HCT116 (cell line): ENCODE measurements around the gene ACD. TPM values are rescaled to one million over a fixed set of nuclear protein-coding genes. Genes with fewer than 3 reads are reported as not detected.

ENCODE experiments used
- ATAC-seq: fragments of 200-7000 bp; cut with Tn5 transposase; 2 replicates; pipeline ENCODE4 v1.9.1; 2020; ENCODE audit warnings: mild to moderate bottlenecking, moderate library complexity
- BruUV-seq: library from RNA; stranded (reverse); fragments of 400-500 nt; replicated peaks from 2 replicates; lab custom pipeline; 2021; lab: Mats Ljungman, UMichigan
- CTCF ChIA-PET: fragments of 300-600 bp; sonication (Branson Sonifier 250); formaldehyde crosslinking; loops from one replicate; lab custom pipeline; 2021; ENCODE audit warnings: antibody characterized with exemption; lab: Charles Lee
- POLR2A ChIA-PET: fragments of 300-600, 350-600 bp; sonication (Branson Sonifier 250); formaldehyde crosslinking; loops from one replicate; lab custom pipeline; 2021; ENCODE audit warnings: antibody characterized with exemption; lab: Charles Lee
- RAD21 ChIA-PET, 2 experiments: fragments of 300-600 bp; sonication (Branson Sonifier 250); formaldehyde crosslinking; loops; one replicate each; lab custom pipeline; 2023; ENCODE audit warnings: low total read pairs in 2 of 2; ENCODE audit not compliant: uncharacterized antibody in 2 of 2, unreplicated experiment in 2 of 2, low non-redundant PET in 1 of 2; lab: Charles Lee
- DNase-seq: peaks from one replicate; pipeline ENCODE4 v3.0.0-alpha.2; 2010; ENCODE audit warnings: low read depth, low spot score
- H2AFZ ChIP-seq: fragments of 200-600 bp; shearing (Covaris generic), sonication (generic); 2 replicates; pipeline ENCODE4 v1.6.1; 2017; ENCODE audit warnings: low read depth, mixed run types, mixed read lengths, antibody characterized with exemption, low read length; ENCODE audit not compliant: poor library complexity, severe bottlenecking
- H3K27ac ChIP-seq: 2 replicates; pipeline ENCODE4 v1.5.1; 2012; ENCODE audit warnings: low read depth, low read length
- H3K27me3 ChIP-seq: fragments of 200-600 bp; sonication (generic); 2 replicates; pipeline ENCODE4 v1.6.1; 2016; ENCODE audit warnings: mixed run types, low read length, mixed read lengths; ENCODE audit not compliant: insufficient read depth
- H3K36me3 ChIP-seq, 2 experiments: fragments of 200-500 bp in 1 of 2; fragments of 200-600 bp in 1 of 2; sonication (Bioruptor generic) in 1 of 2; sonication (generic) in 1 of 2; 2 replicates each; pipeline versions ENCODE4 v1.5.1 to v1.6.1; 2014 to 2016; ENCODE audit warnings: low read length in 2 of 2, inconsistent platforms in 1 of 2, mixed read lengths in 1 of 2, mixed run types in 1 of 2; ENCODE audit not compliant: insufficient read depth in 2 of 2, control insufficient read depth in 1 of 2
- H3K4me1 ChIP-seq, 2 experiments: fragments of 200-600 bp in 1 of 2; sonication (generic) in 1 of 2; 2 replicates each; pipeline versions ENCODE4 v1.5.1 to v1.6.1; 2012 to 2017; ENCODE audit warnings: low read length in 2 of 2, inconsistent platforms in 1 of 2, mild to moderate bottlenecking in 1 of 2, mixed read lengths in 1 of 2, mixed run types in 1 of 2, moderate library complexity in 1 of 2; ENCODE audit not compliant: insufficient read depth in 2 of 2, control insufficient read depth in 1 of 2
- H3K4me2 ChIP-seq: fragments of 200-600 bp; sonication (generic); 2 replicates; pipeline ENCODE4 v1.6.1; 2017; ENCODE audit warnings: mixed run types, low read length, mixed read lengths
- H3K4me3 ChIP-seq, 2 experiments: fragments of 200-600 bp in 1 of 2; sonication (generic) in 1 of 2; replicated peaks in 1 of 2; 2 replicates each; pipeline ENCODE4 v1.5.1; 2011 to 2016; ENCODE audit warnings: low read length in 2 of 2, control low read depth in 1 of 2, low read depth in 1 of 2, mild to moderate bottlenecking in 1 of 2, mixed read lengths in 1 of 2, mixed run types in 1 of 2
- H3K79me2 ChIP-seq: fragments of 200-600 bp; sonication (generic); 2 replicates; pipeline ENCODE4 v1.6.1; 2017; ENCODE audit warnings: mild to moderate bottlenecking, mixed run types, low read length, moderate library complexity, mixed read lengths; ENCODE audit not compliant: insufficient read depth
- H3K9ac ChIP-seq: fragments of 200-600 bp; sonication (generic); 2 replicates; pipeline ENCODE4 v1.6.1; 2016; ENCODE audit warnings: low read length, mixed read lengths
- H3K9me2 ChIP-seq: fragments of 200-600 bp; sonication (generic), shearing (Covaris generic); 2 replicates; pipeline ENCODE4 v1.6.1; 2017; ENCODE audit warnings: mixed run types, mild to moderate bottlenecking, moderate library complexity; ENCODE audit not compliant: insufficient read depth
- H3K9me3 ChIP-seq, 2 experiments: fragments of 200-500 bp in 1 of 2; fragments of 200-600 bp in 1 of 2; sonication (Bioruptor generic) in 1 of 2; sonication (generic) in 1 of 2; 2 replicates each; pipeline ENCODE4 v1.6.1; 2014 to 2017; ENCODE audit warnings: low read length in 2 of 2, mixed read lengths in 2 of 2, inconsistent platforms in 1 of 2, low read depth in 1 of 2, mild to moderate bottlenecking in 1 of 2, mixed run types in 1 of 2, moderate library complexity in 1 of 2; ENCODE audit not compliant: control insufficient read depth in 1 of 2, insufficient read depth in 1 of 2
- H4K20me1 ChIP-seq: fragments of 200-600 bp; sonication (generic), shearing (Covaris generic); 2 replicates; pipeline ENCODE4 v1.6.1; 2017; ENCODE audit warnings: mixed run types, mild to moderate bottlenecking, moderate library complexity; ENCODE audit not compliant: insufficient read depth
- ATF3 ChIP-seq: IDR thresholded peaks from 2 replicates; pipeline ENCODE4 v1.6.1; 2012
- CBX3 ChIP-seq: IDR thresholded peaks from 2 replicates; pipeline ENCODE4 v1.6.1; 2012; ENCODE audit warnings: low read depth
- CEBPB ChIP-seq: IDR thresholded peaks from 2 replicates; pipeline ENCODE4 v1.6.1; 2012; ENCODE audit warnings: low read depth
- EGR1 ChIP-seq: IDR thresholded peaks from 2 replicates; pipeline ENCODE4 v1.6.1; 2012; ENCODE audit warnings: low read depth
- POLR2A ChIP-seq: IDR thresholded peaks from 2 replicates; pipeline ENCODE4 v1.7.0; 2011; ENCODE audit warnings: borderline replicate concordance; ENCODE audit not compliant: insufficient read depth, insufficient read length; ENCODE audit errors: extremely low read depth
- RAD21 ChIP-seq: IDR thresholded peaks from 2 replicates; pipeline ENCODE4 v1.6.1; 2012; ENCODE audit warnings: low read depth, mild to moderate bottlenecking
- SRF ChIP-seq: IDR thresholded peaks from 2 replicates; pipeline ENCODE4 v1.6.1; 2012; ENCODE audit warnings: low read depth
- ZNF274 ChIP-seq: fragments of 200-500 bp; sonication (Bioruptor generic); IDR thresholded peaks from 2 replicates; pipeline ENCODE4 v1.6.1; 2014; ENCODE audit warnings: mild to moderate bottlenecking, low read depth, low read length, inconsistent platforms
- intact Hi-C: fragments of 100-400 bp; cut with micrococcal nuclease; formaldehyde crosslinking; loops from 2 replicates; pipeline ENCODE4 v1.10.0; 2022
- total RNA-seq: library from RNA; stranded (reverse); gene quantifications from one replicate; pipeline ENCODE4 v1.2.1, GENCODE V29; 2021; ENCODE audit not compliant: unreplicated experiment

The ACD gene
- total RNA-seq, 1 experiment from 2014 or later: 53.8 TPM

- intact Hi-C loops: no loop called here
- RAD21 ChIA-PET: no interaction called here
- TF ChIP-seq ATF3 (no peak), ZNF274 (no peak), CEBPB (no peak), CBX3 (no peak), RAD21 (no peak), EGR1 (no peak)
- H3K4me2 ChIP-seq: no peak overlapping the region
- H4K20me1 ChIP-seq: no peaks in the 10 kb centered on the region
- DNase-seq (no peak), ATAC-seq (no peak)
- no peak overlapping the region for H3K9ac ChIP-seq
- H3K4me3 ChIP-seq: no peak overlapping the region
- no peaks in the 10 kb centered on the region for H3K27me3 ChIP-seq
- no peak overlapping the region for H2AFZ ChIP-seq
- POLR2A ChIA-PET: no interaction called here
- H3K9me3 ChIP-seq: no peaks in the 10 kb centered on the region
- H3K9me2 ChIP-seq: no peaks in the 10 kb centered on the region
- BruUV-seq: no TSS peak
- H3K4me1 ChIP-seq: no peaks in the 10 kb centered on the region
- peaks cover 0 to 4% of the 10 kb centered on the region in 2 experiments; a peak in 2 of 4 replicates for H3K36me3 ChIP-seq
- H3K79me2 ChIP-seq: no peaks in the 10 kb centered on the region
- no peak overlapping the region for H3K27ac ChIP-seq
- CTCF ChIA-PET: interaction anchor here (2.0 kb wide), 1 partner anchor 156 kb away, joined by 5 read pairs; no protein-coding TSS in a partner anchor
Observed at GRCh38 chr16:67677712-67678111, 17.7 kb upstream of the ACD start.

GRCh38 chr16:67676939-67677338 lies 16.9 kb upstream of the ACD start:
- ChIA-PET POLR2A (no interaction called here), CTCF (interaction anchor here (2.0 kb wide), 1 partner anchor 156 kb away, joined by 5 read pairs; no protein-coding TSS in a partner anchor), RAD21 (no interaction called here)
- no peaks in the 10 kb centered on the region for H4K20me1 ChIP-seq
- H3K9me2 ChIP-seq: no peaks in the 10 kb centered on the region
- TF ChIP-seq SRF (no peak), ZNF274 (no peak), EGR1 (no peak), POLR2A (no peak)
- no TSS peak for BruUV-seq
- H3K4me2 ChIP-seq: no peak overlapping the region
- H3K9ac ChIP-seq: no peak overlapping the region
- H3K36me3 ChIP-seq: no peaks in the 10 kb centered on the region; a peak in 1 of 4 replicates
- H3K9me3 ChIP-seq: no peaks in the 10 kb centered on the region
- no peak for DNase-seq
- H3K27ac ChIP-seq: no peak overlapping the region
- intact Hi-C loops: no loop called here
- H3K4me1 ChIP-seq: peaks cover 0 to 5% of the 10 kb centered on the region in 2 experiments; a peak in 2 of 4 replicates
- H3K27me3 ChIP-seq: no peaks in the 10 kb centered on the region
- no peak overlapping the region for H3K4me3 ChIP-seq
- no peak for ATAC-seq
- no peak overlapping the region for H2AFZ ChIP-seq
- no peaks in the 10 kb centered on the region for H3K79me2 ChIP-seq
